ENCODE measurements around the gene ARFGEF3. TPM values are rescaled to one million over a fixed set of nuclear protein-coding genes. Genes with fewer than 3 reads are reported as not detected.
"Not testable (repeated sequence)": the region's sequence is repeated elsewhere in the genome, so short reads cannot be mapped to it uniquely, and the experiment has no call there.

Gene ARFGEF3
- total RNA-seq, 1 donor from 2014 or later, result 0.08 TPM

GRCh38 chr6:138286698-138287097 is 125.0 kb downstream of the ARFGEF3 start:
- Mint-ChIP-seq H3K27ac (ENCODE audit: unreplicated experiment) (no peak overlapping the region), H3K9me3 (ENCODE audit: unreplicated experiment) (no peaks in the 10 kb centered on the region), H3K27me3 (ENCODE audit: unreplicated experiment) (no peaks in the 10 kb centered on the region), H3K4me1 (ENCODE audit: unreplicated experiment) (peaks cover 2% of the 10 kb centered on the region), H3K36me3 (ENCODE audit: unreplicated experiment) (no peaks in the 10 kb centered on the region), H3K4me3 (ENCODE audit: unreplicated experiment) (no peak overlapping the region)
- no peak for TF ChIP-seq CTCF (IDR thresholded peaks at IDR 0.05)
- DNase-seq (ENCODE audit: extremely low spot score, unreplicated experiment), result no peak

GRCh38 chr6:138287144-138287955 is 125.6 kb downstream of the ARFGEF3 start:
- no peaks in the 10 kb centered on the region for H3K27me3 Mint-ChIP-seq (ENCODE audit: unreplicated experiment)
- TF ChIP-seq CTCF (IDR thresholded peaks at IDR 0.05), result peak; percentile 44
- DNase-seq (ENCODE audit: extremely low spot score, unreplicated experiment), result no peak
- H3K27ac Mint-ChIP-seq (ENCODE audit: unreplicated experiment), result no peak overlapping the region
- no peak overlapping the region for H3K4me3 Mint-ChIP-seq (ENCODE audit: unreplicated experiment)
- no peaks in the 10 kb centered on the region for H3K9me3 Mint-ChIP-seq (ENCODE audit: unreplicated experiment)
- H3K4me1 Mint-ChIP-seq (ENCODE audit: unreplicated experiment), result peaks cover 2% of the 10 kb centered on the region
- no peaks in the 10 kb centered on the region for H3K36me3 Mint-ChIP-seq (ENCODE audit: unreplicated experiment)

GRCh38 chr6:138288428-138289085 is 126.8 kb downstream of the ARFGEF3 start:
- not testable (repeated sequence) for H3K27ac Mint-ChIP-seq (ENCODE audit: unreplicated experiment); H3K4me1 Mint-ChIP-seq (ENCODE audit: unreplicated experiment); H3K4me3 Mint-ChIP-seq (ENCODE audit: unreplicated experiment); H3K36me3 Mint-ChIP-seq (ENCODE audit: unreplicated experiment); H3K27me3 Mint-ChIP-seq (ENCODE audit: unreplicated experiment); DNase-seq (ENCODE audit: extremely low spot score, unreplicated experiment); H3K9me3 Mint-ChIP-seq (ENCODE audit: unreplicated experiment)

GRCh38 chr6:138289739-138290138 is 128.0 kb downstream of the ARFGEF3 start:
- H3K27me3 Mint-ChIP-seq (ENCODE audit: unreplicated experiment), result no peaks in the 10 kb centered on the region
- no peaks in the 10 kb centered on the region for H3K36me3 Mint-ChIP-seq (ENCODE audit: unreplicated experiment)
- TF ChIP-seq CTCF (IDR thresholded peaks at IDR 0.05), result no peak
- peaks cover 2% of the 10 kb centered on the region for H3K4me1 Mint-ChIP-seq (ENCODE audit: unreplicated experiment)
- no peak overlapping the region for H3K4me3 Mint-ChIP-seq (ENCODE audit: unreplicated experiment)
- no peak for DNase-seq (ENCODE audit: extremely low spot score, unreplicated experiment)
- no peak overlapping the region for H3K27ac Mint-ChIP-seq (ENCODE audit: unreplicated experiment)
- H3K9me3 Mint-ChIP-seq (ENCODE audit: unreplicated experiment), result no peaks in the 10 kb centered on the region

GRCh38 chr6:138290423-138290962 is 128.8 kb downstream of the ARFGEF3 start:
- no peak for DNase-seq (ENCODE audit: extremely low spot score, unreplicated experiment)
- Mint-ChIP-seq H3K27ac (ENCODE audit: unreplicated experiment) (no peak overlapping the region), H3K4me3 (ENCODE audit: unreplicated experiment) (no peak overlapping the region), H3K27me3 (ENCODE audit: unreplicated experiment) (no peaks in the 10 kb centered on the region), H3K36me3 (ENCODE audit: unreplicated experiment) (no peaks in the 10 kb centered on the region), H3K9me3 (ENCODE audit: unreplicated experiment) (no peaks in the 10 kb centered on the region), H3K4me1 (ENCODE audit: unreplicated experiment) (peaks cover 2% of the 10 kb centered on the region)
- TF ChIP-seq CTCF (IDR thresholded peaks at IDR 0.05), result no peak

All from osteocyte (in vitro differentiated cells).